Osteoblast (primary cell): ENCODE measurements around the gene C1QL1. TPM values are rescaled to one million over a fixed set of nuclear protein-coding genes. Genes with fewer than 3 reads are reported as not detected.

Source experiments
- DNase-seq: peaks from one replicate; pipeline ENCODE4 v3.0.0; 2011; ENCODE audit warnings: low spot score, mixed read lengths; ENCODE audit not compliant: insufficient read length; ENCODE audit errors: missing footprints
- H2AFZ ChIP-seq: 2 replicates; pipeline ENCODE4 v1.6.0; 2011; ENCODE audit warnings: mild to moderate bottlenecking, low read length
- H3K27ac ChIP-seq: 2 replicates; pipeline ENCODE4 v1.5.1; 2011; ENCODE audit warnings: mild to moderate bottlenecking, low read depth, low read length, moderate library complexity
- H3K27me3 ChIP-seq: 2 replicates; pipeline ENCODE4 v1.6.0; 2012; ENCODE audit warnings: mild to moderate bottlenecking, control low read depth, inconsistent platforms, low read length, moderate library complexity; ENCODE audit not compliant: insufficient read depth
- H3K36me3 ChIP-seq: 2 replicates; pipeline ENCODE4 v1.5.1; 2011; ENCODE audit warnings: mild to moderate bottlenecking, low read length, control low read depth, moderate library complexity; ENCODE audit not compliant: insufficient read depth
- H3K4me1 ChIP-seq: 2 replicates; pipeline ENCODE4 v1.5.1; 2011; ENCODE audit warnings: mild to moderate bottlenecking, low read length, control low read depth, moderate library complexity; ENCODE audit not compliant: insufficient read depth
- H3K4me2 ChIP-seq: 2 replicates; pipeline ENCODE4 v1.6.0; 2011; ENCODE audit warnings: mild to moderate bottlenecking, low read length; ENCODE audit not compliant: insufficient read depth
- H3K4me3 ChIP-seq: fragments of 200-600 bp; sonication (generic); 3 replicates; pipeline ENCODE4 v1.5.1; 2012; ENCODE audit warnings: mild to moderate bottlenecking, low read length, inconsistent platforms; ENCODE audit not compliant: insufficient read depth
- H3K79me2 ChIP-seq: 2 replicates; pipeline ENCODE4 v1.6.0; 2012; ENCODE audit warnings: mild to moderate bottlenecking, low read length, control low read depth, inconsistent platforms; ENCODE audit not compliant: insufficient read depth
- H3K9me3 ChIP-seq: 2 replicates; pipeline ENCODE4 v1.5.1; 2011; ENCODE audit warnings: low read depth, low read length, control low read depth
- H4K20me1 ChIP-seq: 2 replicates; pipeline ENCODE4 v1.6.0; 2012; ENCODE audit warnings: mild to moderate bottlenecking, low read length, control low read depth; ENCODE audit not compliant: insufficient read depth
- CTCF ChIP-seq: IDR thresholded peaks from 2 replicates; pipeline ENCODE4 v1.5.1; 2011; ENCODE audit warnings: mild to moderate bottlenecking, low read depth, low read length, moderate library complexity; ENCODE audit errors: extremely low read depth
- total RNA-seq: library from RNA; depleted of rRNA; stranded (reverse); fragments of >200 nt; gene quantifications from 2 replicates; pipeline ENCODE4 v1.2.3, GENCODE V29; 2012

C1QL1 gene
- total RNA-seq, 1 donor: under 0.01 TPM

GRCh38 chr17:45001310-45001709, 33.2 kb upstream of the C1QL1 start:
- Histone ChIP-seq H2AFZ (no peak overlapping the region), H3K4me2 (no peak overlapping the region), H3K4me3 (no peak overlapping the region), H4K20me1 (no peaks in the 10 kb centered on the region), H3K9me3 (peaks cover 2% of the 10 kb centered on the region), H3K4me1 (no peaks in the 10 kb centered on the region), H3K27me3 (peaks cover 9% of the 10 kb centered on the region), H3K27ac (no peak overlapping the region), H3K79me2 (no peaks in the 10 kb centered on the region), H3K36me3 (no peaks in the 10 kb centered on the region)
- peak; percentile 35 for DNase-seq
- TF ChIP-seq CTCF: no peak

GRCh38 chr17:44999433-44999832, 31.3 kb upstream of the C1QL1 start:
- H3K4me3 ChIP-seq: no peak overlapping the region
- H3K79me2 ChIP-seq: no peaks in the 10 kb centered on the region
- no peak overlapping the region for H3K27ac ChIP-seq
- no peaks in the 10 kb centered on the region for H4K20me1 ChIP-seq
- no peak overlapping the region for H2AFZ ChIP-seq
- peak; percentile 56 for DNase-seq
- H3K4me1 ChIP-seq: no peaks in the 10 kb centered on the region
- TF ChIP-seq CTCF: no peak
- H3K36me3 ChIP-seq: no peaks in the 10 kb centered on the region
- peaks cover 9% of the 10 kb centered on the region for H3K27me3 ChIP-seq
- H3K9me3 ChIP-seq: peaks cover 2% of the 10 kb centered on the region
- no peak overlapping the region for H3K4me2 ChIP-seq

- Histone ChIP-seq H3K27ac (no peak overlapping the region), H3K27me3 (peaks cover 11% of the 10 kb centered on the region), H3K79me2 (no peaks in the 10 kb centered on the region), H4K20me1 (no peaks in the 10 kb centered on the region), H2AFZ (no peak overlapping the region), H3K4me1 (no peaks in the 10 kb centered on the region), H3K4me3 (no peak overlapping the region), H3K9me3 (peaks cover 2% of the 10 kb centered on the region), H3K36me3 (no peaks in the 10 kb centered on the region), H3K4me2 (no peak overlapping the region)
- TF ChIP-seq CTCF: no peak
- DNase-seq: peak; percentile 21
Observed at GRCh38 chr17:44998646-44999045, 30.5 kb upstream of the C1QL1 start.

GRCh38 chr17:44997733-44998520, 29.8 kb upstream of the C1QL1 start:
- Histone ChIP-seq H3K27ac (no peak overlapping the region), H3K36me3 (no peaks in the 10 kb centered on the region), H3K9me3 (peaks cover 2% of the 10 kb centered on the region), H2AFZ (no peak overlapping the region), H3K79me2 (no peaks in the 10 kb centered on the region), H4K20me1 (no peaks in the 10 kb centered on the region), H3K4me2 (no peak overlapping the region), H3K4me3 (no peak overlapping the region), H3K27me3 (peaks cover 11% of the 10 kb centered on the region), H3K4me1 (no peaks in the 10 kb centered on the region)
- DNase-seq: peak; percentile 79
- TF ChIP-seq CTCF: no peak
